HG02642 (cell line): ENCODE results near the gene ATP8A2.

ENCODE experiments used
- ATAC-seq: cut with Tn5 transposase; IDR thresholded peaks from one replicate; pipeline ENCODE4 v1.9.1; 2021; ENCODE audit warnings: mild to moderate bottlenecking; ENCODE audit not compliant: unreplicated experiment, poor library complexity

Gene ATP8A2

GRCh38 chr13:25675060-25675459 is 303.3 kb downstream of the ATP8A2 start:
- ATAC-seq, result no peak

GRCh38 chr13:25677956-25678355 is 306.2 kb downstream of the ATP8A2 start:
- no peak for ATAC-seq

- ATAC-seq, result no peak
Observed at GRCh38 chr13:25678398-25678797, 306.6 kb downstream of the ATP8A2 start.

- ATAC-seq, result no peak
Observed at GRCh38 chr13:25679159-25679558, 307.4 kb downstream of the ATP8A2 start.

- ATAC-seq, result no peak
Observed at GRCh38 chr13:25679936-25680335, 308.2 kb downstream of the ATP8A2 start.

GRCh38 chr13:25682276-25682675 is 310.5 kb downstream of the ATP8A2 start:
- no peak for ATAC-seq

- no peak for ATAC-seq
Observed at GRCh38 chr13:25683056-25683455, 311.3 kb downstream of the ATP8A2 start.

- no peak for ATAC-seq
Observed at GRCh38 chr13:25683662-25684370, 312.0 kb downstream of the ATP8A2 start.

- ATAC-seq, result no peak
Observed at GRCh38 chr13:25684491-25684890, 312.7 kb downstream of the ATP8A2 start.

GRCh38 chr13:25686831-25687470 is 315.2 kb downstream of the ATP8A2 start:
- no peak for ATAC-seq

GRCh38 chr13:25687471-25688225 is 315.9 kb downstream of the ATP8A2 start:
- ATAC-seq, result no peak

- ATAC-seq, result no peak
Observed at GRCh38 chr13:25688536-25688935, 316.8 kb downstream of the ATP8A2 start.

GRCh38 chr13:25689539-25689938 is 317.8 kb downstream of the ATP8A2 start:
- ATAC-seq, result no peak

GRCh38 chr13:25690582-25690981 is 318.8 kb downstream of the ATP8A2 start:
- ATAC-seq, result no peak

- ATAC-seq, result no peak
Observed at GRCh38 chr13:25691654-25692053, 319.9 kb downstream of the ATP8A2 start.

GRCh38 chr13:25692099-25692498 is 320.3 kb downstream of the ATP8A2 start:
- no peak for ATAC-seq

- ATAC-seq, result no peak
Observed at GRCh38 chr13:25699056-25699455, 327.3 kb downstream of the ATP8A2 start.

GRCh38 chr13:25699600-25699999 is 327.8 kb downstream of the ATP8A2 start:
- no peak for ATAC-seq

GRCh38 chr13:25701304-25701703 is 329.5 kb downstream of the ATP8A2 start:
- no peak for ATAC-seq

- no peak for ATAC-seq
Observed at GRCh38 chr13:25702386-25702785, 330.6 kb downstream of the ATP8A2 start.

GRCh38 chr13:25707726-25708125 is 336.0 kb downstream of the ATP8A2 start:
- ATAC-seq, result no peak
